ENCODE measurements around the gene ADGRE1.
A peak's percentile ranks its signal among the peaks of the same experiment; 100 is the strongest.

The ADGRE1 gene

GRCh38 chr19:6963244-6963852 lies 76.0 kb downstream of the ADGRE1 start:
- no peak for DNase-seq

- DNase-seq: peak in 1 of 4 experiments; percentile 26
Observed at GRCh38 chr19:6963937-6964336, 76.6 kb downstream of the ADGRE1 start.

- no peak for DNase-seq
Observed at GRCh38 chr19:6967967-6968366, 80.6 kb downstream of the ADGRE1 start.

GRCh38 chr19:6969490-6969889 lies 82.1 kb downstream of the ADGRE1 start:
- DNase-seq: no peak

GRCh38 chr19:6970021-6970420 lies 82.6 kb downstream of the ADGRE1 start:
- no peak for DNase-seq

- no peak for DNase-seq
Observed at GRCh38 chr19:6970443-6970842, 83.1 kb downstream of the ADGRE1 start.

- DNase-seq: no peak
Observed at GRCh38 chr19:6971366-6971765, 84.0 kb downstream of the ADGRE1 start.

- DNase-seq: no peak
Observed at GRCh38 chr19:6976197-6976596, 88.8 kb downstream of the ADGRE1 start.

GRCh38 chr19:6979399-6979798 lies 92.0 kb downstream of the ADGRE1 start:
- DNase-seq: no peak

- no peak for DNase-seq
Observed at GRCh38 chr19:6983448-6983847, 96.1 kb downstream of the ADGRE1 start.

GRCh38 chr19:6987850-6988249 lies 100.5 kb downstream of the ADGRE1 start:
- DNase-seq: no peak

- no peak for DNase-seq
Observed at GRCh38 chr19:6988257-6988656, 100.9 kb downstream of the ADGRE1 start.

All from activated naive CD4-positive, alpha-beta T cell (primary cell).